HCT116 (cell line): Measurements from ENCODE around the gene UQCRHL. TPM values are rescaled to one million over a fixed set of nuclear protein-coding genes. Genes with fewer than 3 reads are reported as not detected.
A peak's percentile ranks its signal among the peaks of the same experiment; 100 is the strongest.

Experiments used
- ATAC-seq: fragments of 200-7000 bp; cut with Tn5 transposase; 2 replicates; pipeline ENCODE4 v1.9.1; 2020; ENCODE audit warnings: mild to moderate bottlenecking, moderate library complexity
- BruUV-seq: library from RNA; stranded (reverse); fragments of 400-500 nt; replicated peaks from 2 replicates; lab custom pipeline; 2021; lab: Mats Ljungman, UMichigan
- CTCF ChIA-PET: fragments of 300-600 bp; sonication (Branson Sonifier 250); formaldehyde crosslinking; loops from one replicate; lab custom pipeline; 2021; ENCODE audit warnings: antibody characterized with exemption; lab: Charles Lee
- POLR2A ChIA-PET: fragments of 300-600, 350-600 bp; sonication (Branson Sonifier 250); formaldehyde crosslinking; loops from one replicate; lab custom pipeline; 2021; ENCODE audit warnings: antibody characterized with exemption; lab: Charles Lee
- RAD21 ChIA-PET, 2 experiments: fragments of 300-600 bp; sonication (Branson Sonifier 250); formaldehyde crosslinking; loops; one replicate each; lab custom pipeline; 2023; ENCODE audit warnings: low total read pairs in 2 of 2; ENCODE audit not compliant: uncharacterized antibody in 2 of 2, unreplicated experiment in 2 of 2, low non-redundant PET in 1 of 2; lab: Charles Lee
- DNase-seq: peaks from one replicate; pipeline ENCODE4 v3.0.0-alpha.2; 2010; ENCODE audit warnings: low read depth, low spot score
- H2AFZ ChIP-seq: fragments of 200-600 bp; shearing (Covaris generic), sonication (generic); 2 replicates; pipeline ENCODE4 v1.6.1; 2017; ENCODE audit warnings: low read depth, mixed run types, mixed read lengths, antibody characterized with exemption, low read length; ENCODE audit not compliant: poor library complexity, severe bottlenecking
- H3K27ac ChIP-seq: 2 replicates; pipeline ENCODE4 v1.5.1; 2012; ENCODE audit warnings: low read depth, low read length
- H3K27me3 ChIP-seq: fragments of 200-600 bp; sonication (generic); 2 replicates; pipeline ENCODE4 v1.6.1; 2016; ENCODE audit warnings: mixed run types, low read length, mixed read lengths; ENCODE audit not compliant: insufficient read depth
- H3K36me3 ChIP-seq, 2 experiments: fragments of 200-500 bp in 1 of 2; fragments of 200-600 bp in 1 of 2; sonication (Bioruptor generic) in 1 of 2; sonication (generic) in 1 of 2; 2 replicates each; pipeline versions ENCODE4 v1.5.1 to v1.6.1; 2014 to 2016; ENCODE audit warnings: low read length in 2 of 2, inconsistent platforms in 1 of 2, mixed read lengths in 1 of 2, mixed run types in 1 of 2; ENCODE audit not compliant: insufficient read depth in 2 of 2, control insufficient read depth in 1 of 2
- H3K4me1 ChIP-seq, 2 experiments: fragments of 200-600 bp in 1 of 2; sonication (generic) in 1 of 2; 2 replicates each; pipeline versions ENCODE4 v1.5.1 to v1.6.1; 2012 to 2017; ENCODE audit warnings: low read length in 2 of 2, inconsistent platforms in 1 of 2, mild to moderate bottlenecking in 1 of 2, mixed read lengths in 1 of 2, mixed run types in 1 of 2, moderate library complexity in 1 of 2; ENCODE audit not compliant: insufficient read depth in 2 of 2, control insufficient read depth in 1 of 2
- H3K4me2 ChIP-seq: fragments of 200-600 bp; sonication (generic); 2 replicates; pipeline ENCODE4 v1.6.1; 2017; ENCODE audit warnings: mixed run types, low read length, mixed read lengths
- H3K4me3 ChIP-seq, 2 experiments: fragments of 200-600 bp in 1 of 2; sonication (generic) in 1 of 2; replicated peaks in 1 of 2; 2 replicates each; pipeline ENCODE4 v1.5.1; 2011 to 2016; ENCODE audit warnings: low read length in 2 of 2, control low read depth in 1 of 2, low read depth in 1 of 2, mild to moderate bottlenecking in 1 of 2, mixed read lengths in 1 of 2, mixed run types in 1 of 2
- H3K79me2 ChIP-seq: fragments of 200-600 bp; sonication (generic); 2 replicates; pipeline ENCODE4 v1.6.1; 2017; ENCODE audit warnings: mild to moderate bottlenecking, mixed run types, low read length, moderate library complexity, mixed read lengths; ENCODE audit not compliant: insufficient read depth
- H3K9ac ChIP-seq: fragments of 200-600 bp; sonication (generic); 2 replicates; pipeline ENCODE4 v1.6.1; 2016; ENCODE audit warnings: low read length, mixed read lengths
- H3K9me2 ChIP-seq: fragments of 200-600 bp; sonication (generic), shearing (Covaris generic); 2 replicates; pipeline ENCODE4 v1.6.1; 2017; ENCODE audit warnings: mixed run types, mild to moderate bottlenecking, moderate library complexity; ENCODE audit not compliant: insufficient read depth
- H3K9me3 ChIP-seq, 2 experiments: fragments of 200-500 bp in 1 of 2; fragments of 200-600 bp in 1 of 2; sonication (Bioruptor generic) in 1 of 2; sonication (generic) in 1 of 2; 2 replicates each; pipeline ENCODE4 v1.6.1; 2014 to 2017; ENCODE audit warnings: low read length in 2 of 2, mixed read lengths in 2 of 2, inconsistent platforms in 1 of 2, low read depth in 1 of 2, mild to moderate bottlenecking in 1 of 2, mixed run types in 1 of 2, moderate library complexity in 1 of 2; ENCODE audit not compliant: control insufficient read depth in 1 of 2, insufficient read depth in 1 of 2
- H4K20me1 ChIP-seq: fragments of 200-600 bp; sonication (generic), shearing (Covaris generic); 2 replicates; pipeline ENCODE4 v1.6.1; 2017; ENCODE audit warnings: mixed run types, mild to moderate bottlenecking, moderate library complexity; ENCODE audit not compliant: insufficient read depth
- CBX3 ChIP-seq: IDR thresholded peaks from 2 replicates; pipeline ENCODE4 v1.6.1; 2012; ENCODE audit warnings: low read depth
- CEBPB ChIP-seq: IDR thresholded peaks from 2 replicates; pipeline ENCODE4 v1.6.1; 2012; ENCODE audit warnings: low read depth
- EGR1 ChIP-seq: IDR thresholded peaks from 2 replicates; pipeline ENCODE4 v1.6.1; 2012; ENCODE audit warnings: low read depth
- EZH2phosphoT487 ChIP-seq: fragments of 200-600 bp; IDR thresholded peaks from 2 replicates; pipeline ENCODE4 v1.6.1; 2018; ENCODE audit warnings: antibody characterized with exemption, borderline replicate concordance
- POLR2A ChIP-seq: IDR thresholded peaks from 2 replicates; pipeline ENCODE4 v1.7.0; 2011; ENCODE audit warnings: borderline replicate concordance; ENCODE audit not compliant: insufficient read depth, insufficient read length; ENCODE audit errors: extremely low read depth
- POLR2AphosphoS5 ChIP-seq: IDR thresholded peaks from 2 replicates; pipeline ENCODE4 v1.6.1; 2011; ENCODE audit warnings: mild to moderate bottlenecking, low read depth, low read length, moderate library complexity
- ZNF274 ChIP-seq: fragments of 200-500 bp; sonication (Bioruptor generic); IDR thresholded peaks from 2 replicates; pipeline ENCODE4 v1.6.1; 2014; ENCODE audit warnings: mild to moderate bottlenecking, low read depth, low read length, inconsistent platforms
- intact Hi-C: fragments of 100-400 bp; cut with micrococcal nuclease; formaldehyde crosslinking; loops from 2 replicates; pipeline ENCODE4 v1.10.0; 2022
- total RNA-seq: library from RNA; stranded (reverse); gene quantifications from one replicate; pipeline ENCODE4 v1.2.1, GENCODE V29; 2021; ENCODE audit not compliant: unreplicated experiment
- TF ChIP-seq, protein P1 (sequence below): IDR thresholded peaks from 2 replicates; pipeline ENCODE4 v1.6.1; 2012; ENCODE audit warnings: low read depth
- TF ChIP-seq, protein P2 (sequence below): IDR thresholded peaks from 2 replicates; pipeline ENCODE4 v1.6.1; 2012

The UQCRHL gene
- total RNA-seq, 1 experiment from 2014 or later: 2.5 TPM

DNA sequence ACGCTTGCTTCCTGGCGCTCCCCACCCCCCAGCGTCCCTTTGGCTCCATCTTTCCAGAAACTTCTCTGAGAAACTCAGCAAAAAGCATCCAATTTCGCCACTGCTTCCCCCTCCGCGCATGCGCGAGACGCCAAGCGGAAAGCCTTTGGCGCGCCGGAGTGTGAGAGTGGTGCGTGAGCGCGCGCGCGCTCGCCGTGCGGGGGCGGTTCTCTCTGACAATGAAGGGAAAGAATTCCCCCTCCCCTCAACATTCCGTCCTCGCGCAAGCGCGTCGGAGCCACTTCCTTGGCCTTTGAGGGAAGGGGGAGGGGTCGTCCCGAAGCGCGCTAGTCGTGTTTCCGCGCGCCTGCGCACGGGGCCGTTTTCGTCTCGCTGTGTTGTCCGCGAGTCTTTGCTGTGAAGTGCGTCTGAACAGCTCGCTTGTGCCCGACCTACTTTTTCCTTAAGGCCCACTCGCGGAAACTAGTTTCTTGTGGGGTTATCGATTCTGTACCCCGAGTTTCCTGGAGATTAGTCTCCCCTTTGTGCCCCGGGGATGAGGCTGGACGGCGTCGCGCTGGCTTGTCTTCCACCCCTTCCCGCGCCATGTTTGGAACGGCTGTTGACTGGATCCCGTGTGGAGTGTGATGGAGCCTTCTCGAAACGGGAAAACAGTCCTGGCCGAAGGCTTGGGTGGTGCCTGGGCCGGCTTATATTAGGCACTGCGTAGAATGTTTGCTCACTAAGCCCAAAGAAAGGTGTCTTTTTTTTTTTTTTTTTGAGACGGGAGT, 28.5 kb upstream of the UQCRHL start:
- Histone ChIP-seq H2AFZ (no peak overlapping the region), H3K9ac (peak overlapping the region; percentile 87), H3K27me3 (no peaks in the 10 kb centered on the region), H3K36me3 (no peaks in the 10 kb centered on the region), H3K4me3 (peak overlapping the region; percentile 67 to 78), H3K27ac (peak overlapping the region; percentile 99), H3K9me2 (no peaks in the 10 kb centered on the region), H3K4me2 (peak overlapping the region; percentile 83), H4K20me1 (no peaks in the 10 kb centered on the region), H3K4me1 (peaks cover 17 to 52% of the 10 kb centered on the region in 2 experiments), H3K9me3 (no peaks in the 10 kb centered on the region), H3K79me2 (no peaks in the 10 kb centered on the region)
- TSS peak; percentile 94 for BruUV-seq
- ChIA-PET POLR2A (interaction anchor here (0.8 to 1.0 kb wide), 2 partner anchors 12 to 20 kb away, joined by 3 to 9 read pairs; partner anchors contain the start of gene SPEN), RAD21 (interaction anchor here in 1 of 2 experiments (0.7 kb wide), 1 partner anchor 14 kb away, joined by 3 read pairs; no protein-coding TSS in a partner anchor), CTCF (interaction anchor here (1.0 kb wide), 1 partner anchor 20 kb away, joined by 4 read pairs; no protein-coding TSS in a partner anchor)
- DNase-seq (peak; percentile 98), ATAC-seq (peak; percentile 71)
- intact Hi-C loops: loop anchor here (2.0 kb wide), 1 partner anchor 37 kb away; no protein-coding TSS in a partner anchor
- TF ChIP-seq, protein P1, sequence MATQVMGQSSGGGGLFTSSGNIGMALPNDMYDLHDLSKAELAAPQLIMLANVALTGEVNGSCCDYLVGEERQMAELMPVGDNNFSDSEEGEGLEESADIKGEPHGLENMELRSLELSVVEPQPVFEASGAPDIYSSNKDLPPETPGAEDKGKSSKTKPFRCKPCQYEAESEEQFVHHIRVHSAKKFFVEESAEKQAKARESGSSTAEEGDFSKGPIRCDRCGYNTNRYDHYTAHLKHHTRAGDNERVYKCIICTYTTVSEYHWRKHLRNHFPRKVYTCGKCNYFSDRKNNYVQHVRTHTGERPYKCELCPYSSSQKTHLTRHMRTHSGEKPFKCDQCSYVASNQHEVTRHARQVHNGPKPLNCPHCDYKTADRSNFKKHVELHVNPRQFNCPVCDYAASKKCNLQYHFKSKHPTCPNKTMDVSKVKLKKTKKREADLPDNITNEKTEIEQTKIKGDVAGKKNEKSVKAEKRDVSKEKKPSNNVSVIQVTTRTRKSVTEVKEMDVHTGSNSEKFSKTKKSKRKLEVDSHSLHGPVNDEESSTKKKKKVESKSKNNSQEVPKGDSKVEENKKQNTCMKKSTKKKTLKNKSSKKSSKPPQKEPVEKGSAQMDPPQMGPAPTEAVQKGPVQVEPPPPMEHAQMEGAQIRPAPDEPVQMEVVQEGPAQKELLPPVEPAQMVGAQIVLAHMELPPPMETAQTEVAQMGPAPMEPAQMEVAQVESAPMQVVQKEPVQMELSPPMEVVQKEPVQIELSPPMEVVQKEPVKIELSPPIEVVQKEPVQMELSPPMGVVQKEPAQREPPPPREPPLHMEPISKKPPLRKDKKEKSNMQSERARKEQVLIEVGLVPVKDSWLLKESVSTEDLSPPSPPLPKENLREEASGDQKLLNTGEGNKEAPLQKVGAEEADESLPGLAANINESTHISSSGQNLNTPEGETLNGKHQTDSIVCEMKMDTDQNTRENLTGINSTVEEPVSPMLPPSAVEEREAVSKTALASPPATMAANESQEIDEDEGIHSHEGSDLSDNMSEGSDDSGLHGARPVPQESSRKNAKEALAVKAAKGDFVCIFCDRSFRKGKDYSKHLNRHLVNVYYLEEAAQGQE: no peak
- TF ChIP-seq ZNF274: no peak
- TF ChIP-seq, protein P2, sequence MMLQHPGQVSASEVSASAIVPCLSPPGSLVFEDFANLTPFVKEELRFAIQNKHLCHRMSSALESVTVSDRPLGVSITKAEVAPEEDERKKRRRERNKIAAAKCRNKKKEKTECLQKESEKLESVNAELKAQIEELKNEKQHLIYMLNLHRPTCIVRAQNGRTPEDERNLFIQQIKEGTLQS: no peak
- peak; percentile 70 for TF ChIP-seq POLR2A
- TF ChIP-seq EGR1: no peak
- no peak for TF ChIP-seq CEBPB
- TF ChIP-seq POLR2AphosphoS5: peak; percentile 86
- no peak for TF ChIP-seq EZH2phosphoT487
- no peak for TF ChIP-seq CBX3
